Measurements from ENCODE around the gene PLCL1.

DNA sequence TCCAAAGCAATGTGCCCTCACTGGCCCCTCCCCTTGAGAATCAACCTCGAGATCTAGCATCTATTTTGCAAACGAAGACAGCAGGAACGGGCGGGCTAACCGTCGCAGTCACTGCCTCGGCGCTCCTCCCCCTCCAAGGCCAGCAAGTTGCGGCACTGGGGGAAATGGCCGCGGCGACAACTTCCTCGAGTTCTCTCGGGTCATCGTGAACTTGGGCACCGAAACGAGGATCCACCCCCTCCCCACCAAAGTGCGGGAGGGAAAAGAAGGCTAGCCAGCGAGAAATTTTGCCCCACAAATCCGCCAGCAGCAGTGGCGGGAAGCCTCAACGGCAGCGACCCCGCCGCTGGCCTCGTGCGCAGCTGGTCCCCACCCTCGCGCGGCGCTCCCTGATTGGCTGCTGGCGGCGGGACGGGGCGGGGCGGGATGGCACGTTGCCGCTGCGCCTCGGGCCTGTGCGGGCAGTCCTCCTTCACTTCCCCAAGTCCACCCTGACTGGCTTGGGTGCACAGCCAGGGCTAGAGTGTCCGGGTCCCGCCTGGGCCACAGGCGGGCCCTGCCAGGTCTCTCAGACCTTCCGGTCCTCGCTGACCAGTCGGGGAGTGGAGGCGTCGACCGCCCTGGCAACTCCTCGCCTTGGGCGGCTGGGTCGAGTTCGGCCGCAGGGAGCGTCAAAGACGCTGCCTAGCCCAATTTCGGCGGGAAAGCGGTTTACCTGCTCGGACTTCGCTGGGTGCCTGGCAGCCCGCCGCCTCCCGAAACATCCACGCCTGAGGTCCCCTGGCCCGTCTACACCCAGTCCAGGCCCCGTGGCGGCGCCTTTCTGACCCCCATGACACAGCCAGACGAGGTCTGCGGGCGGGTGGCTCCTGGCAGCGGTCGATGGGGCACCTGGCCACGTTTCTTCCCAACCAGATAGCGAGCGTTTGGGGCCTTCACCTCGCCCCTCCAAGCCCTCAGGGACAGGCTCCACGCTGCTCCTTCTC, 19.1 kb upstream of the PLCL1 start, which contains the start of gene BOLL:
- TF ChIP-seq FOXM1 (IDR thresholded peaks at IDR 0.05; ENCODE audit: borderline replicate concordance) (no peak), LEF1 (IDR thresholded peaks at IDR 0.05; ENCODE audit: borderline replicate concordance) (no peak), NFRKB (IDR thresholded peaks at IDR 0.05) (no peak), SP1 (IDR thresholded peaks at IDR 0.05) (no peak), TARDBP (IDR thresholded peaks at IDR 0.05) (no peak)
